NCI-H524 treated with DMSO at 0.1 percent for 48 hours (cell line): ENCODE measurements around the gene CDH8.

Experiments
- DNase-seq: peaks from one replicate; lab custom pipeline; 2025; lab: John Stamatoyannopoulos, UW

CDH8 gene

DNA sequence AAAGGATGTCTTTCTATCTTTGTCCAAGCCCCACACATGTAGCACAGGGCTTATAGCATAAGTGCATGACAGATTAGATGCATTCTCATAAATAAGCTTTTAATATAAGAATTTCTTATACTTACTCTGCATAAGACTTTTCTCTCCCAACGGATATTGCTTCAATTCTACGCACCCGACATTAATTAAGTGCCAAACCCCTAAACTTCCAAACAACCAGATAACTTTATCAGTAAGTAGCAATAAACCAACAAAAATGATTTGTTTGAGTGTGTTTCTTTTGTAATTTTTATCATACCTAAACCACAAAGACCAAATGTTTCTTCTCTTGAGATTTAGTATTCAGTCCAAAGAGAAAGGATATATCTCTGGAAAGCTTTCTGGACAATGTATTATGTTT is 391.5 kb downstream of the CDH8 start:
- DNase-seq: no peak

DNA sequence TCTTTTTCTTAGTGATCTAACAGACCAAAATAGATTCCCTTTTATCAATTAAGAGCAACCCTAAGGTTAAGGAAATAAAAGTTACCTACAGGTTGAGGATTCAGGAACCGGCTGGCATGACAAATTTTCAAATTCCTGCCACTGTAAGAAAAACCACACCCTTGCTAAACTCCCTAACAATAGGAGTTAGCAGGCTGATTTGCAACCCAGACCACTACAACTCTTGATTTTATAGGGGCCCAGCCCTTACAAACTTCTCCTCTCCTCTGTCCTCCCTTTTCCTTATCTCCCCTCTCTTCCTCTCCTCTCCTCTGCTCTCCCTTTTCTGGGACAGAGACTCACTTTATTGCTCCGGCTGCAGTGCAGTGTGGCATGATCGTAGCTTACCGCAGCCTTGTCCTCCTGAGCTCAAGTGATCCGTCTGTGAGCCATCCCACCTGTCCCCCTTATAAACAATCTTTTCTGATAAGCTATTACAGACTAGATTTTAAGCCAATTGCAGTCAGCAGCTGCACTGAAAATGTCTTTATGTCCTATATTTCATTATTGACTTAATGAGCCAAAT is 418.9 kb downstream of the CDH8 start:
- DNase-seq: no peak

GRCh38 chr16:61616088-61616487 is 420.1 kb downstream of the CDH8 start:
- no peak for DNase-seq

GRCh38 chr16:61611847-61612491 is 424.3 kb downstream of the CDH8 start:
- DNase-seq: no peak

GRCh38 chr16:61606581-61606980 is 429.7 kb downstream of the CDH8 start:
- no peak for DNase-seq
